ENCODE measurements around the gene C7orf33. TPM values are rescaled to one million over a fixed set of nuclear protein-coding genes. Genes with fewer than 3 reads are reported as not detected.
"Not testable (repeated sequence)": the region's sequence is repeated elsewhere in the genome, so short reads cannot be mapped to it uniquely, and the experiment has no call there.

C7orf33 gene
- polyA plus RNA-seq (ENCODE audit: insufficient read length in 4 of 4): not detected

DNA sequence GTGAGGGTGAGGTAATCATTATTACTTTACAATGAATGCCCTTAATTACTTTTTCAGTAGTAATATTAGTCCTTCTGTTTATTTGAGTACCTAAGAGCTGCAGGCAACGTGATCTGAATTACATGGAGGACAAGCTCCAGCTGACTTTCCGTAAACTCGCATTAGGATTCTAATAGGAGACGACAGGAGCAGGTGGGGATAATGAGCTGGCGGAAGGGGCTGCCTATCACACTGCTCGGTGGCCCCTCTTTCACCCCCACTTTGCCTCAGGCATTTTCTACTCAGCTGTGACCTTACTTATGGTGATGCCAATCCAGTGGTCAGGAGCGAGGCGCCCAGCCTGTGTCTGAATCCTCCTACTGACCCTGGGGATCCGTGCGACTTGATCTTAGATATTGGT, at the start of gene C7orf33:
Gene C7orf33, plus strand, starts transcription at position 296 of the 400 bp plus-strand sequence. CDS start 160 bp downstream, outside the sequence.
- no peak for DNase-seq (ENCODE audit: low read depth in 4 of 4, low spot score in 2 of 4)

DNA sequence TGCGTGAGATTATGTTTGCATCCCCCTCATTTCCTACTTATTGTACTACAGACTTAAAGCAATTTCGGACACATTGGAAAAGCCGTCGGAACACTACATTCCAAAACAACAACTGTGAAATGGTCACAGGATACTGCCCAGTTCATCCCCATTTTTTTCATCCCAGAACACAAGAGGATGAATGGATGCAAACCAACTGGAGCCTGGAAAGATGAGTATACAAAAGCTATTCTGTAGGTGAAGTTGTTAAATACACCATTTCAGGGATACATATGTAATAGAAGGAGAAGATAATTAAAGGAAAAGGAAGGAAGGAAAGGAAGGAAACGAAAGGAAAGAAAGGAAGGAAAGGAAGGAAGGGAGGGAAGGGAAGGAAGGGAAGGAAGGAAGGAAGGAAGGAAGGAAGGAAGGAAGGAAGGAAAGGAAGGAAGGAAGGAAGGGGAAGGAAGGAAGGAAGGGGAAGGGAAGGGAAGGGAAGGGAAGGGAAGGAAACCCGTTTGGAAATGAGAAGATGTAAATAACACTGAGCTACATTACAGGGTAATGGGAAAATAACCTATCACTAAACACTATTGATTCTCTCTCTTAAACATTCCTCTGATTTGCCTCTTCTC, 48.6 kb upstream of the C7orf33 start:
- no peak for DNase-seq (ENCODE audit: low read depth in 4 of 4, low spot score in 2 of 4)

DNA sequence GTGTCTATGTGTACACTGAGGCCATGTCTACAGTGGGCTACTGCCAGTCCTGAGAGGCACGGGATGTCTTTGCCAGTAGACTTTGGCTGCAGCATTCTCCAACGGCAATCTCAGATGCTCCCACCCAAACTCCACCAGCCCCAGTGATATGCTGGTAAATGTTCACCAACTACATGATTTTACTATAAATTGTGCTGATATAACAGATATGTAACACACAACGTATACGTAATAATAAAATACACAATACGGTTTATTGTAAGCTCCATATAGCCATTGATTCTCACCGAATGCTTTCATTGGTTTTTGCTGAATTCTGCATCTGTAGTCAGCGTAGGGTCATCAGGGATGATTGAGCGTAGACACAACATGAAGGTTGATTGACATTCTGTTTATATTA, 47.3 kb upstream of the C7orf33 start:
- DNase-seq (ENCODE audit: low read depth in 4 of 4, low spot score in 2 of 4): no peak

DNA sequence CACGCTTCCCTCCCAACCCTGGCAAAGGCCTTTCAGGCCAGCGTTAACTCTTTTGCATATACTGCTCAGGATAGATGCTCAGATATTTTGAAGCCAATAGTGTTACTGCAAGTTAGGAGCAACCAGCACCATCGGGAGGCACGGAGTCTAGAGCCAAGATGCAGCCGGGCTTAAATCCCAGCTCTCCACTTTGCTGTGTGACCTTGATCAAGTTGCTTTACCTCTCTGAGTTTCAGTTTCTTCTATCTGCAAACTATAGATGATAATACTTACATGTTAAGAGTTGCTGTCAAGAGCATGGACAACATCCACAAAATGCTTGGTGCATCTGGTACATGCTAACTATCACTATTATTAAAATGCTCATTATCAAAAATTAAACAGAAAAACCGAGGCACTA, 45.4 kb upstream of the C7orf33 start:
- no peak for DNase-seq (ENCODE audit: low read depth in 4 of 4, low spot score in 2 of 4)

- DNase-seq (ENCODE audit: low read depth in 4 of 4, low spot score in 2 of 4): no peak
These were observed 44.6 kb upstream of the C7orf33 start for GRCh38 chr7:148545932-148546331.

- DNase-seq (ENCODE audit: low read depth in 4 of 4, low spot score in 2 of 4): no peak
These were observed 43.7 kb upstream of the C7orf33 start for GRCh38 chr7:148546857-148547256.

DNA sequence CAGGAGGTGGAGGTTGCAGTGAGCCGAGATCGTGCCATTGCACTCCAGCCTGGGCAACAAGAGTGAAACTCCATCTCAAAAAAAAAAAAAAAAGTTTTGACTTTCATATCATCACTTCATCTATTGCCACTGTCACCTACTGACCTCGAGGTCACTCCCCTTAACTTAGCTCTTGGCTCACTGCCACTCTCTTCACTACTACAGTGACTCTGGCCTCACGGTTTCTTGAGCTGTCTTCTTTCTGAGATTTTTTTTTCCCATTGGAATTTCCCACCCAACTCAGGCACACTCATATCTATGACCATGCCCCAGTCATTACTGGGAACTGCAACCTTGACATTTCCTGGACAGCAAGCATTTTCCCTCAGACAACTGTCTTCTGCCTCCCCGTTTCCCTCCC, 42.6 kb upstream of the C7orf33 start:
- no peak for DNase-seq (ENCODE audit: low read depth in 4 of 4, low spot score in 2 of 4)

DNA sequence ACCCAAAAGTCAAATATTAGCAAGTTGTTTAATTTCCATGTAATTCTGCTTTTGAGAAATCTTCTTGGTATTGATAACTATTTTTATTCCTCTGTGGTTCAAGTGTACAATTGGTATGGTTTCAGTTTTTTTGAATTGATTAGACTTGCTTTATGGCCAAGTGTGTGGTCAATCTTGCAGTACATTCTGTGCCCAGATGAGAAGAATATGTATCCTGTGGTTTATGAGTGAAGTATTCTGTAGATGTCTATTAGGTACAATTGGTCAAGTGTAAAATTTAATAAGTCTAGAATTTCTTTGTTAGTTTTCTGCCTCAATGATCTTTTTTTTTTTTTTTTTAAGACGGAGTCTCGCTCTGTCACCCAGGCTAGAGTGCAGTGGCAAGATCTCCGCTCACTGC, 36.6 kb upstream of the C7orf33 start:
- no peak for DNase-seq (ENCODE audit: low read depth in 4 of 4, low spot score in 2 of 4)

DNA sequence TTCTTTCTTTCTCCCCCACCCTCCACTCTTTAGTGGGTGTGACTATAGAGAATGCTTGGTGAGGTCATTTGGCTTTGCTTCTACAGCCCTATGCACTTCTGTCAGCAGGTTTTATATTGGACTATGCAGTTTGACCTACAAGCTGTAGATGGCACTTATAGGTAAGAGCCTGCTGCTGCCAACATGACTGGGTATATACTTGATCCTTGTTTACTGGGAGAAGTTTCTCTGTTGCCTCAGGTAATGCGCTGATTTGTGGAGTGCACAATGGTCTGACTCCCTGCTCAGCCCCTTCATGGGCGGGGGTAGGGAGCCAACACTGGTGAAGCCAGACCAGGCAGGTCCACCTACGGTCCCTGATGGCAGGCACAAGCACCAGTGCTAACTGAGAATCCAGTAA, 33.7 kb upstream of the C7orf33 start:
- no peak for DNase-seq (ENCODE audit: low read depth in 4 of 4, low spot score in 2 of 4)

- DNase-seq (ENCODE audit: low read depth in 4 of 4, low spot score in 2 of 4): no peak
These were observed 31.7 kb upstream of the C7orf33 start for GRCh38 chr7:148558914-148559313.

- DNase-seq (ENCODE audit: low read depth in 4 of 4, low spot score in 2 of 4): no peak
These were observed 29.5 kb upstream of the C7orf33 start for GRCh38 chr7:148561099-148561498.

- no peak for DNase-seq (ENCODE audit: low read depth in 4 of 4, low spot score in 2 of 4)
These were observed 26.8 kb upstream of the C7orf33 start for GRCh38 chr7:148563583-148564274.

DNA sequence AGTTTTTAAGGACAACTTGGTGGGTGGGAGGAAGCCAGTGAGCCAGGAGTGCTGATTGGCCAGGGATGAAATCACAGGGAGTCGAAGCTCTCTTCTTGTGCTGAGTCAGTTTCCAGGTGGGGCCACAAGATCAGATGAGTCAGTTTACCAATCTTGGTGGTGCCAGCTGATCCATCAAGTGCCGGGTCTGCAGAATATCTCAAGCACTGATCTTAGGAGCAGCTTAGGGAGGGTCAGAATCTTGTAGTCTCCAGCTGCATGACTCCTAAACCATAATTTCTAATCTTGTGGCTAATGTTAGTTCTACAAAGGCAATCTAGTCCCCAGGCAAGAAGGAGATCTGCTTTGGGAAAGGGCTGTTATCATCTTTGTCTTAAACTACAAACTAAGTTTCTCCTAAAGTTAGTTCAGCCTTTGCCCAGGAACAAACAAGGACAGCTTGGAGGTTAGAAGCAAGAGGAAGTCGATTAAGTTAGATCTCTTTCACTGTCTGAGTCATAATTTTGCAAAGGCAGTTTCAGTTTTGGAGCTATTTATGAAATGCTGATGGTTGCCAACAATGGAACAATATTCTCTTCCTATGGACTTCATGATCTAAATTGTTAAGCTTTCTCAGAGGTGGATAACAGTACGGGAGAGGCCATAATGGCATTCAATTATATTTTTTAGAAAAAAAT, 26.2 kb upstream of the C7orf33 start:
- not testable (repeated sequence) for DNase-seq (ENCODE audit: low read depth in 4 of 4, low spot score in 2 of 4)

GRCh38 chr7:148566736-148567135, 23.8 kb upstream of the C7orf33 start:
- no peak for DNase-seq (ENCODE audit: low read depth in 4 of 4, low spot score in 2 of 4)

DNA sequence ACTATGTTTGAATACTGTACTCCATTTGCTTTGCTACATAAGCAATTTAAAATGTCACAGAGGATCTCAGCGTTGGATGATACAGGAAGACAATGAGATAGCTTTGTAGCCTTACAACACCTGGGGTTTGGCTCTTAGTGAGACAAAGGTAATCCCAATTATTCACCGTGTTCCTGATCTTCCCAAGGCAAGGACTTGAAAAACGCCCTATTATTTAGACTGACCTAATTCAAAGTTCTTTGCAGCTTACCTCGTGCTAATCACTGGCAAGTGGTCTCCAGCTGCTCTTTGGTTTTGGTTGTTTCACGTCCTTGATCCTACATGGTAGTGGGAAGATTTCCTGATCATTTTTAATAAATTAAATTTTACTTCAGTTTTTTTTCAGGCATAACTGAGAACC, 23.0 kb upstream of the C7orf33 start:
- no peak for DNase-seq (ENCODE audit: low read depth in 4 of 4, low spot score in 2 of 4)

- DNase-seq (ENCODE audit: low read depth in 4 of 4, low spot score in 2 of 4): no peak
These were observed 20.1 kb upstream of the C7orf33 start for GRCh38 chr7:148570510-148570909.

DNA sequence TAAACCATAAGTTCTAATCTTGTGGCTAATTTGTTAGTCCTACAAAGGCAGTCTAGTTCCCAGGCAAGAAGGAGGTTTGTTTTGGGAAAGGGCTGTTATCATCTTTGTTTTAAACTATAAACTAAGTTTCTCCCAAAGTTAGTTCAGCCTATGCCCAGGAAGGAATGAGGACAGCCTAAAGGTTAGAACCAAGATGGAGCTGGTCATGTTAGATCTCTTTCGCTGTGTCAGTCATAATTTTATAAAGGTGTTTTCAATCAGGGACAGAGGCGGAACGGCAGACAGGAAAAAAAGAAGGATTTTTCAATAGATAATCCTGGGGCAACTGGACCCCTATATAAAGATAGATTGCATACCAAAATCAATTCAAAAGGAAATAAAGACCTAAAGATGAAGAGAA, 19.6 kb upstream of the C7orf33 start:
- not testable (repeated sequence) for DNase-seq (ENCODE audit: low read depth in 4 of 4, low spot score in 2 of 4)

DNA sequence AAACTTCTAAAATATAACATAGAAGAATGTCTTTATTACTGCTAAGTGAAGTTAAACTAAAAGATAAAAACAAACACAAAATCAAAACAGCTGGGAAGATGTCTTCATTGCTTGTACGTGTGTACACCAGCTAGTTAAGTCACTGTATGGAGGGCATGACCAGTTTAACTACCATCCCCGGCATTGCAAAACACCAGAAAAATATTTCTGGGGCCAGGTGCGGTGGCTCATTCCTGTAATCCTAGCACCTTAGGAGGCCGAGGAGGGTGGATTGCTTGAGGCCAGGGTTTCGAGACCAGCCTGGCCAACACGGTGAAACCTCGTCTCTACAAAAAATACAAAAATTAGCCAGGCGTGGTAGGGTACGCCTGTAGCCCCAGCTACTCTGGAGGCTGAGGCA, 19.2 kb upstream of the C7orf33 start:
- no peak for DNase-seq (ENCODE audit: low read depth in 4 of 4, low spot score in 2 of 4)

GRCh38 chr7:148572067-148572522, 18.5 kb upstream of the C7orf33 start:
- DNase-seq (ENCODE audit: low read depth in 4 of 4, low spot score in 2 of 4): no peak

GRCh38 chr7:148573581-148573980, 17.0 kb upstream of the C7orf33 start:
- not testable (repeated sequence) for DNase-seq (ENCODE audit: low read depth in 4 of 4, low spot score in 2 of 4)

DNA sequence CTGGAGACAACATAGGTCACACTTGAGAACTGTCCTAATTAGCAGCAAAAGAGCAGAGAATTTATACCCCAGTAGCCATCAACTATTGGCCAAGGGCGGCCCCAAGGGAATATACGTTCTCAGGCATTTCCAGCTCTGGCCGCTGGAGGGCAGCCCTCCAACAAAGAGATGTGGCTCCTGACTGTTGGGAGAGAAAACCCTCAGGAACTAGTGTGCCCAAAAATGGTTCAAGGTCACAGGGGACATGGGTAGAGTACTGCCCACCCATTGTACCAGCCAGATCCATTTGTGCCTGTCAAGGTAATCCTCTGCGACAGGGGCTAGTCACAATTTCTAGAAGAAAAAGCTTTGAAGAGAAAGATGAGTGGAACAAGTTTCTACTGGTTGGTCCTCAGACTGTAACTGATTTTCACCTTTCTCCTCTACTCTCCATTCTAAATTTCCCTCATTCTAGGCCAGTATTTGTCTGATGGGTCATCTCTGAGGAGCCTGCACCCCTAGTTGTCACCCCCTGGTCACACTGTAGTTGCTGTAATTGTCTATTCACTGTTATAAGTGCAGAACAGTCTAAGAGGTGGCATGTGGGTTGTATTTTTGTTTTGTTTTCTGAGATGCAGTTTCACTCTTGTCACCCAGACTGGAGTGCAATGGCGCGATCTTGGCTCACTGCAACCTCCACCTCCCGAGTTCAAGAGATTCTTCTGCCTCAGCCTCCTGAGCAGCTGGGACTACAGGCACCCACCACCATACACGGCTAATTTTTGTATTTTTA, 14.7 kb upstream of the C7orf33 start:
- DNase-seq (ENCODE audit: low read depth in 4 of 4, low spot score in 2 of 4): peak; percentile 15 to 31 (median 26)

All from left renal cortex interstitium (tissue), 4 donors.